ENCODE results near the gene PHACTR1.

PHACTR1 gene

GRCh38 chr6:13229205-13230085 is 512.9 kb downstream of the PHACTR1 start:
- no peak overlapping the region for H3K4me3 ChIP-seq (ENCODE audit: low read length in 2 of 2)
- no peaks in the 10 kb centered on the region for H3K9me3 ChIP-seq (replicated peaks in 1 of 2; ENCODE audit: control insufficient read depth in 2 of 2, insufficient read depth in 1 of 2, low read depth in 1 of 2, low read length in 2 of 2)
- no peak overlapping the region for H3K9ac ChIP-seq (ENCODE audit: low read depth, low read length, poor library complexity)
- H3K14ac ChIP-seq (ENCODE audit: low read length), result no peak overlapping the region
- H3K4ac ChIP-seq (ENCODE audit: low read length), result no peak overlapping the region
- no peak overlapping the region for H2AFZ ChIP-seq (ENCODE audit: low read length)
- no peak overlapping the region for H2AK5ac ChIP-seq (ENCODE audit: low read depth, low read length)
- H3K36me3 ChIP-seq (replicated peaks in 1 of 2; ENCODE audit: control insufficient read depth in 2 of 2, insufficient read depth in 2 of 2, low read length in 2 of 2), result no peaks in the 10 kb centered on the region
- H4K91ac ChIP-seq (ENCODE audit: low read depth, low read length, poor library complexity), result no peak overlapping the region
- no peak overlapping the region for H2BK5ac ChIP-seq (ENCODE audit: low read length)
- no peak overlapping the region for H2BK120ac ChIP-seq (ENCODE audit: low read depth, low read length)
- no peak overlapping the region for H3K4me2 ChIP-seq (ENCODE audit: insufficient read depth, low read length, poor library complexity, severe bottlenecking)
- WGBS, 2 donors (ENCODE audit: extremely low coverage in 2 of 2, insufficient read length in 2 of 2, insufficient replicate concordance in 1 of 2), result no CpG with 5 or more reads among the region's 9 CpGs
- no peak for DNase-seq (ENCODE audit: low spot score)
- no peak overlapping the region for H2BK15ac ChIP-seq (ENCODE audit: low read length)
- no peak overlapping the region for H3K23ac ChIP-seq (ENCODE audit: low read depth, low read length, poor library complexity)
- H3K27ac ChIP-seq (replicated peaks; ENCODE audit: low read length), result no peak overlapping the region
- no peak overlapping the region for H3K18ac ChIP-seq (ENCODE audit: low read length)
- no peak overlapping the region for H2BK12ac ChIP-seq (ENCODE audit: low read length)
- no peaks in the 10 kb centered on the region for H3K4me1 ChIP-seq (ENCODE audit: control insufficient read depth in 2 of 2, insufficient read depth in 1 of 2, low read depth in 1 of 2, low read length in 2 of 2)
- H4K8ac ChIP-seq (ENCODE audit: low read depth, low read length), result no peak overlapping the region
- peaks cover 0 to 3% (median 0%) of the 10 kb centered on the region in 3 experiments for H3K27me3 ChIP-seq (ENCODE audit: control insufficient read depth in 3 of 3, insufficient read depth in 3 of 3, low read depth in 1 of 3, low read length in 3 of 3)
- H3K79me1 ChIP-seq (ENCODE audit: low read depth, low read length), result no peaks in the 10 kb centered on the region

GRCh38 chr6:13233106-13233505 is 516.5 kb downstream of the PHACTR1 start:
- Histone ChIP-seq H2BK120ac (ENCODE audit: low read depth, low read length) (no peak overlapping the region), H2BK12ac (ENCODE audit: low read length) (no peak overlapping the region), H3K4me1 (ENCODE audit: control insufficient read depth in 2 of 2, insufficient read depth in 1 of 2, low read depth in 1 of 2, low read length in 2 of 2) (no peaks in the 10 kb centered on the region), H3K23ac (ENCODE audit: low read depth, low read length, poor library complexity) (no peak overlapping the region), H3K4me3 (ENCODE audit: low read length in 2 of 2) (no peak overlapping the region), H3K18ac (ENCODE audit: low read length) (no peak overlapping the region), H3K27me3 (ENCODE audit: control insufficient read depth in 3 of 3, insufficient read depth in 3 of 3, low read depth in 1 of 3, low read length in 3 of 3) (peaks cover 0 to 7% (median 0%) of the 10 kb centered on the region in 3 experiments), H2BK5ac (ENCODE audit: low read length) (no peak overlapping the region), H3K9ac (ENCODE audit: low read depth, low read length, poor library complexity) (no peak overlapping the region), H3K4ac (ENCODE audit: low read length) (no peak overlapping the region), H3K9me3 (replicated peaks in 1 of 2; ENCODE audit: control insufficient read depth in 2 of 2, insufficient read depth in 1 of 2, low read depth in 1 of 2, low read length in 2 of 2) (no peaks in the 10 kb centered on the region), H3K14ac (ENCODE audit: low read length) (no peak overlapping the region), H3K27ac (replicated peaks; ENCODE audit: low read length) (no peak overlapping the region), H2AFZ (ENCODE audit: low read length) (no peak overlapping the region), H3K4me2 (ENCODE audit: insufficient read depth, low read length, poor library complexity, severe bottlenecking) (no peak overlapping the region), H3K36me3 (replicated peaks in 1 of 2; ENCODE audit: control insufficient read depth in 2 of 2, insufficient read depth in 2 of 2, low read length in 2 of 2) (no peaks in the 10 kb centered on the region), H3K79me1 (ENCODE audit: low read depth, low read length) (no peaks in the 10 kb centered on the region), H4K91ac (ENCODE audit: low read depth, low read length, poor library complexity) (no peak overlapping the region), H2AK5ac (ENCODE audit: low read depth, low read length) (no peak overlapping the region), H2BK15ac (ENCODE audit: low read length) (no peak overlapping the region), H4K8ac (ENCODE audit: low read depth, low read length) (no peak overlapping the region)
- WGBS, 2 donors (ENCODE audit: extremely low coverage in 2 of 2, insufficient read length in 2 of 2, insufficient replicate concordance in 1 of 2), result no CpG with 5 or more reads among the region's 1 CpG
- no peak for DNase-seq (ENCODE audit: low spot score)

- Histone ChIP-seq H3K23ac (ENCODE audit: low read depth, low read length, poor library complexity) (no peak overlapping the region), H2BK15ac (ENCODE audit: low read length) (no peak overlapping the region)
- no CpG with 5 or more reads among the region's 1 CpG for WGBS, 2 donors (ENCODE audit: extremely low coverage in 2 of 2, insufficient read length in 2 of 2, insufficient replicate concordance in 1 of 2)
These were observed 517.6 kb downstream of the PHACTR1 start for GRCh38 chr6:13234130-13234529.

GRCh38 chr6:13235339-13235738 is 518.8 kb downstream of the PHACTR1 start:
- Histone ChIP-seq H3K79me1 (ENCODE audit: low read depth, low read length) (no peaks in the 10 kb centered on the region), H3K4me3 (ENCODE audit: low read length in 2 of 2) (no peak overlapping the region), H2AFZ (ENCODE audit: low read length) (no peak overlapping the region), H4K91ac (ENCODE audit: low read depth, low read length, poor library complexity) (no peak overlapping the region), H3K18ac (ENCODE audit: low read length) (no peak overlapping the region), H3K4me1 (ENCODE audit: control insufficient read depth in 2 of 2, insufficient read depth in 1 of 2, low read depth in 1 of 2, low read length in 2 of 2) (no peaks in the 10 kb centered on the region), H3K9me3 (replicated peaks in 1 of 2; ENCODE audit: control insufficient read depth in 2 of 2, insufficient read depth in 1 of 2, low read depth in 1 of 2, low read length in 2 of 2) (no peaks in the 10 kb centered on the region), H2BK15ac (ENCODE audit: low read length) (no peak overlapping the region), H3K4me2 (ENCODE audit: insufficient read depth, low read length, poor library complexity, severe bottlenecking) (no peak overlapping the region), H2AK5ac (ENCODE audit: low read depth, low read length) (no peak overlapping the region), H3K4ac (ENCODE audit: low read length) (no peak overlapping the region), H2BK5ac (ENCODE audit: low read length) (no peak overlapping the region), H3K36me3 (replicated peaks in 1 of 2; ENCODE audit: control insufficient read depth in 2 of 2, insufficient read depth in 2 of 2, low read length in 2 of 2) (no peaks in the 10 kb centered on the region), H3K9ac (ENCODE audit: low read depth, low read length, poor library complexity) (no peak overlapping the region), H3K14ac (ENCODE audit: low read length) (no peak overlapping the region), H2BK12ac (ENCODE audit: low read length) (no peak overlapping the region), H4K8ac (ENCODE audit: low read depth, low read length) (no peak overlapping the region), H3K23ac (ENCODE audit: low read depth, low read length, poor library complexity) (no peak overlapping the region), H2BK120ac (ENCODE audit: low read depth, low read length) (no peak overlapping the region), H3K27ac (replicated peaks; ENCODE audit: low read length) (no peak overlapping the region), H3K27me3 (ENCODE audit: control insufficient read depth in 3 of 3, insufficient read depth in 3 of 3, low read depth in 1 of 3, low read length in 3 of 3) (peaks cover 0 to 11% (median 0%) of the 10 kb centered on the region in 3 experiments)
- WGBS, 2 donors (ENCODE audit: extremely low coverage in 2 of 2, insufficient read length in 2 of 2, insufficient replicate concordance in 1 of 2), result no CpG with 5 or more reads among the region's 2 CpGs
- DNase-seq (ENCODE audit: low spot score), result no peak

More at GRCh38 chr6:13234130-13234529, 517.6 kb downstream of the PHACTR1 start:
- H3K4me1 ChIP-seq (ENCODE audit: control insufficient read depth in 2 of 2, insufficient read depth in 1 of 2, low read depth in 1 of 2, low read length in 2 of 2), result no peaks in the 10 kb centered on the region
- H3K4me2 ChIP-seq (ENCODE audit: insufficient read depth, low read length, poor library complexity, severe bottlenecking), result no peak overlapping the region
- H3K36me3 ChIP-seq (replicated peaks in 1 of 2; ENCODE audit: control insufficient read depth in 2 of 2, insufficient read depth in 2 of 2, low read length in 2 of 2), result no peaks in the 10 kb centered on the region
- no peak overlapping the region for H2AK5ac ChIP-seq (ENCODE audit: low read depth, low read length)
- no peak overlapping the region for H3K9ac ChIP-seq (ENCODE audit: low read depth, low read length, poor library complexity)
- H3K14ac ChIP-seq (ENCODE audit: low read length), result no peak overlapping the region
- H2BK12ac ChIP-seq (ENCODE audit: low read length), result no peak overlapping the region
- peaks cover 0 to 10% (median 0%) of the 10 kb centered on the region in 3 experiments for H3K27me3 ChIP-seq (ENCODE audit: control insufficient read depth in 3 of 3, insufficient read depth in 3 of 3, low read depth in 1 of 3, low read length in 3 of 3)
- no peak overlapping the region for H2BK5ac ChIP-seq (ENCODE audit: low read length)
- no peak overlapping the region for H3K18ac ChIP-seq (ENCODE audit: low read length)
- no peak overlapping the region for H2AFZ ChIP-seq (ENCODE audit: low read length)
- H3K4ac ChIP-seq (ENCODE audit: low read length), result no peak overlapping the region
- no peak overlapping the region for H3K4me3 ChIP-seq (ENCODE audit: low read length in 2 of 2)
- no peak overlapping the region for H4K91ac ChIP-seq (ENCODE audit: low read depth, low read length, poor library complexity)
- H2BK120ac ChIP-seq (ENCODE audit: low read depth, low read length), result no peak overlapping the region
- no peaks in the 10 kb centered on the region for H3K9me3 ChIP-seq (replicated peaks in 1 of 2; ENCODE audit: control insufficient read depth in 2 of 2, insufficient read depth in 1 of 2, low read depth in 1 of 2, low read length in 2 of 2)
- DNase-seq (ENCODE audit: low spot score), result no peak
- H4K8ac ChIP-seq (ENCODE audit: low read depth, low read length), result no peak overlapping the region
- H3K79me1 ChIP-seq (ENCODE audit: low read depth, low read length), result no peaks in the 10 kb centered on the region
- H3K27ac ChIP-seq (replicated peaks; ENCODE audit: low read length), result no peak overlapping the region
